Activated CD8-positive, alpha-beta memory T cell treated with anti-CD3 and anti-CD28 coated beads for 48 hours (primary cell): ENCODE measurements around the gene UGT2A3.

Experiments
- DNase-seq, 3 experiments: peaks; one replicate each; pipeline ENCODE4 v3.0.0-alpha.2; 2020; ENCODE audit warnings: low read depth in 2 of 3, low spot score in 2 of 3

UGT2A3 gene

GRCh38 chr4:68917016-68917415 is 34.6 kb downstream of the UGT2A3 start:
- no peak for DNase-seq

- no peak for DNase-seq
Measured at GRCh38 chr4:68912807-68913206, 38.8 kb downstream of the UGT2A3 start.

GRCh38 chr4:68909385-68909784 is 42.2 kb downstream of the UGT2A3 start:
- no peak for DNase-seq

- DNase-seq, result no peak
Measured at GRCh38 chr4:68907788-68908700, 43.6 kb downstream of the UGT2A3 start.

- no peak for DNase-seq
Measured at GRCh38 chr4:68907245-68907644, 44.4 kb downstream of the UGT2A3 start.

- no peak for DNase-seq
Measured at GRCh38 chr4:68906780-68907137, 44.8 kb downstream of the UGT2A3 start.

GRCh38 chr4:68905939-68906779 is 45.4 kb downstream of the UGT2A3 start:
- no peak for DNase-seq

- DNase-seq, result no peak
Measured at GRCh38 chr4:68905598-68905938, 46.0 kb downstream of the UGT2A3 start.

- no peak for DNase-seq
Measured at GRCh38 chr4:68904786-68905185, 46.8 kb downstream of the UGT2A3 start.

GRCh38 chr4:68896749-68897148 is 54.9 kb downstream of the UGT2A3 start:
- no peak for DNase-seq

- no peak for DNase-seq
Measured at GRCh38 chr4:68895561-68896198, 55.9 kb downstream of the UGT2A3 start.

GRCh38 chr4:68892861-68893260 is 58.7 kb downstream of the UGT2A3 start:
- no peak for DNase-seq

GRCh38 chr4:68891678-68892077 is 59.9 kb downstream of the UGT2A3 start:
- DNase-seq, result no peak

- no peak for DNase-seq
Measured at GRCh38 chr4:68885545-68885944, 66.1 kb downstream of the UGT2A3 start.

GRCh38 chr4:68883870-68884269 is 67.7 kb downstream of the UGT2A3 start:
- no peak for DNase-seq
